GM13976 (cell line): Measurements from ENCODE around the gene SMURF2.

Experiments
- DNase-seq: peaks from one replicate; pipeline ENCODE4 v3.0.0; 2012; ENCODE audit warnings: low spot score
- in situ Hi-C: fragments of 300-500 bp; cut with MboI; formaldehyde crosslinking; loops from one replicate; pipeline ENCODE4 v1.12.0; 2022; ENCODE audit warnings: low sequenced_read_pairs, mixed read lengths, inconsistent platforms; ENCODE audit not compliant: unreplicated experiment
- TF ChIP-seq, protein P1 (sequence below): IDR thresholded peaks from 2 replicates; pipeline ENCODE4 v1.5.1; 2012; ENCODE audit warnings: borderline replicate concordance, mild to moderate bottlenecking; ENCODE audit not compliant: insufficient read depth; ENCODE audit errors: extremely low read depth, missing control alignments, control extremely low read depth

The SMURF2 gene

DNA sequence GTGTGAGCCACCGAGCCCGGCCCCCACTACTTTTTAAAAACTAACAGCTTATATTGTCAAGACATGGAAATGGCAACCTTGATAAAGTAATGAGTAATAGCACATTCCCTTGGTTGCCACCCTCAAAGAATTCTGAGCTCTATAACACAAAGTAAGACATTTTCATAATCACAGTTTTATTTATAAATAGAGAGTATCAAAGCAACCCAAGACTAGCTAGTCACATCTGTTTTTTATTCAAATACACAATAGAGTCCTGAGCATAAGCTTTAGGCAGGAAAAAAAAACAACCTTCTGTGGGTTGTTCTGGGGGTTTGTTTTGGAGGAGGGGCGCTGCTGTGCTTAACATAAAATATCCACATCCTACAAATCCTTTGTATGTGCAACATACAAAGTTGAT lies 86.7 kb downstream of the SMURF2 start:
- in situ Hi-C loops, result no loop called here
- TF ChIP-seq, protein P1, sequence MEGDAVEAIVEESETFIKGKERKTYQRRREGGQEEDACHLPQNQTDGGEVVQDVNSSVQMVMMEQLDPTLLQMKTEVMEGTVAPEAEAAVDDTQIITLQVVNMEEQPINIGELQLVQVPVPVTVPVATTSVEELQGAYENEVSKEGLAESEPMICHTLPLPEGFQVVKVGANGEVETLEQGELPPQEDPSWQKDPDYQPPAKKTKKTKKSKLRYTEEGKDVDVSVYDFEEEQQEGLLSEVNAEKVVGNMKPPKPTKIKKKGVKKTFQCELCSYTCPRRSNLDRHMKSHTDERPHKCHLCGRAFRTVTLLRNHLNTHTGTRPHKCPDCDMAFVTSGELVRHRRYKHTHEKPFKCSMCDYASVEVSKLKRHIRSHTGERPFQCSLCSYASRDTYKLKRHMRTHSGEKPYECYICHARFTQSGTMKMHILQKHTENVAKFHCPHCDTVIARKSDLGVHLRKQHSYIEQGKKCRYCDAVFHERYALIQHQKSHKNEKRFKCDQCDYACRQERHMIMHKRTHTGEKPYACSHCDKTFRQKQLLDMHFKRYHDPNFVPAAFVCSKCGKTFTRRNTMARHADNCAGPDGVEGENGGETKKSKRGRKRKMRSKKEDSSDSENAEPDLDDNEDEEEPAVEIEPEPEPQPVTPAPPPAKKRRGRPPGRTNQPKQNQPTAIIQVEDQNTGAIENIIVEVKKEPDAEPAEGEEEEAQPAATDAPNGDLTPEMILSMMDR, result no peak
- DNase-seq, result no peak

DNA sequence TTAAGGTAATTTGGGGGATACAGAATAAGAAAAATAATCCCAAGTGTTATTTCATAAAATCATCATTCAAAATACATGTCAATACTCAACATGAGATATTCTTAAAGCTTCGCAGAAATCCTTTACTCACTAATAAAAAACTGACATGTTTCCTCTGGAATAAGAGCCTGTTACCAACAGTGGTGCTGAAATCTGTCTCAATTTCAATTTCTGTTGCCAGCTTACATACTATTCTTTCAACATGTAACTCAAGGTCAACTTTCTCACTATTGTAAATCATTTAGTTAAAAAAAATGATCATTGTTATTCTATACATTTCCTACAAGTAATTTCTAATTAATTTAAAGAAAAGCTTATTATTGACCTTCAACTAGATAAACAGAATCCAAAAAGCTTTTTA lies 87.5 kb downstream of the SMURF2 start:
- in situ Hi-C loops, result no loop called here

DNA sequence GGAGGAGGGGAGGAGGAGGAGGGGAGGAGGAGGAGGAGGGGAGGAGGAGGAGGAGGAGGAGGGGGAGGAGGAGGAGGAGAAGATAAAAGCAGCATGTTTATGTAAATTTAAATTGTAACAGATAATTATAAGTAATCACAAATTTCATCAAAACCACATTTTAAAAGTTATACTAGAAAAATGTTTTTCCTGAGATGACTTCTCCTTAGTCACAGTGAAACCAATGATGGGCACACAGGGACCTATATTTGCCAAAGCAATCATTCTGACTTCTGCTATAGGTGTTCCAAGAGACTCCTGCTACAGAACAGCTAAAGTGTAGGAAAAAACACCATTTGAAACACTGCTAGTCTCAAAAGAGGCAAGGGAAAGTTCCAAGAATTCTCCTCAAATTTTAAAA lies 88.9 kb downstream of the SMURF2 start:
- in situ Hi-C loops, result no loop called here
- no peak for DNase-seq
- TF ChIP-seq, protein P1, result no peak

More for the DNA sequence above, 87.5 kb downstream of the SMURF2 start:
- DNase-seq, result no peak
- TF ChIP-seq, protein P1, result no peak

DNA sequence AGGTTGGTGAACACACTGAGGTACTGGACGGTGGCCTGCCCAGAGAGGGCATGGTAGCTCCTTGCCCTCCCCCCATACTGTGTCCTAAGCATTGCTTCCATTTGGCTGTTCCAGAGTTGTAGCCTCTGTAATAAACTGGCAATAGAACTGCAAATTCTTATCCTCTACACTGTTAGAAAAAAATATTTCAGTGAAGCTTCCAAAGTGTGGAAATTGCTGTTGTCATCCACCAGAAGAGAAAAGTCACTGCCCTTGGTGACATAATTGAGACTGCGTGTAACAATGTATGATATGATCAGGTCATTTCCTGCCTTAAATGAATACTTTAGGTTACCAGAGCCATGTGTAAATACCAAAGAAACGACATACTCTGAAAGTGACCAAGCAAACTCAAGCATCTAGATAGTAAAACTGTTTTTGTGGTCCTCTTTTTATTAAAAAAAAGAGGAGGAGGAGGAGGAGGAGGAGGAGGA lies 89.4 kb downstream of the SMURF2 start:
- TF ChIP-seq, protein P1, result no peak
- peak; percentile 24 for DNase-seq
- in situ Hi-C loops, result no loop called here

DNA sequence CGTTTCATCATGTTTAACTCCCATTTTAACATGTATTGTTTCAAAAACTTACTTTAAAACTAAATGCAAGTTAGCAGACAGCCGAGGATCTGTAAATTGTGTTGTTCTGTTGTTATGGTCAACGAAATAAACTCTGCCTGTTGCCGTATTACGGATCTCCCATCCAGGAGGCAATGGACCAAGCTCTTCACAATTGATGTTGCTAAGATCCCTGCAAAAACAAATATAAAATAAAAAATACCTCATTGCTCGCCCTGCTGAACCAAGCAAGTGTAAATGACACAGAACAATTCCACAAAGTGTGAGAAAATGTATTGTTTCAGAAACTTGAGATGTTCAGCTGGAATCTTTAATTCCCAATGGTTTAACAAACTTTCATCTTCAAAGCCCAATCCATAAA lies 90.4 kb downstream of the SMURF2 start:
- no peak for DNase-seq
- in situ Hi-C loops, result no loop called here
- TF ChIP-seq, protein P1, result no peak

DNA sequence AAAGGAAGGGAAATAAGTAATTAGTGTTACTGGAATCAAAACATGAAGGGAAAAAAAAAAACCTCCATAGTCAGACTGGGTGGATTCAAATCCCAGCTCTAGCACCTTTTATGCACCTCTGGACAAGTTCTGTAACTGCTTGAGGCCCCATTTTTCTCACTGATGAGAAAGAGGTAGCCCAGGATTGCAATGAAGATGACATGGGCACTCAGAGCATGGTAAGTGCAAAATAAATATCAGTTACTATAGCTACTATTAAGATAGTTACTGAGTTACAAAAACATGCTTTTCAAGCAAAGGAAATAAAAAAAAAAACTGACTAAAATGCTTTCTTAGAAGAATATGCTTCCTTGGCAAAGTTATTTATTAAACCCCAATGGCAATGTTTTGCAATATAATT lies 96.5 kb downstream of the SMURF2 start:
- TF ChIP-seq, protein P1, result no peak
- no peak for DNase-seq

DNA sequence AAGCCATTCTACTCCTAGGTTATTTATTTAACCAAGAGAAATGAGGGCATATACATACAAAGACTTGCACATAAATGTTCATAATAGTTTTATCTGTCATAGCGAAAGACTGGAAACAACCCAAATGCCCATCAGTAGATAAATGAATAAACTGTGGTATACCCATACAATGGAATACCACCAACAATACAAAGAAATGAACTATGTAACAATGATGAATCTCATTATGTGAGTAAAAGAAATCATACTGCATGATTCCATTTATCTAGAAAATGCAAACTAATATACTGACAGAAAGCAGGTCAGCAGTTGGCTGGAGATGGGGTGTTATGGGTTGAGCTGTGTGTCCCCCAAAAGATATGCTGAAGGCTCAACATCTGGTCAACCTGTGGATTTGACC lies 98.0 kb downstream of the SMURF2 start:
- TF ChIP-seq, protein P1, result no peak
- in situ Hi-C loops, result no loop called here
- DNase-seq, result no peak

More for the DNA sequence above, 96.5 kb downstream of the SMURF2 start:
- in situ Hi-C loops, result no loop called here
